Fibroblast of lung (primary cell): Measurements from ENCODE around the gene TBX1.

Experiments
- CTCF ChIP-seq, 2 donors: IDR thresholded peaks in 1 of 2; conservative IDR thresholded peaks in 1 of 2; 1 replicate in 1 of 2; 2 replicates in 1 of 2; pipeline ENCODE4 v1.5.1; 2011 to 2012; ENCODE audit warnings: low read length in 2 of 2, control low read depth in 1 of 2, inconsistent platforms in 1 of 2, low read depth in 1 of 2, mild to moderate bottlenecking in 1 of 2
- EZH2 ChIP-seq: IDR thresholded peaks from 2 replicates; pipeline ENCODE4 v1.5.1; 2012; ENCODE audit warnings: low read length, control low read depth, mild to moderate bottlenecking; ENCODE audit errors: missing control alignments

GRCh38 chr22:19773470-19774040 lies 13.0 kb downstream of the TBX1 start:
- TF ChIP-seq CTCF (conservative IDR thresholded peaks at IDR 0.05 in 1 of 2, IDR thresholded peaks at IDR 0.05 in 1 of 2; ENCODE audit: low read depth in 1 of 2, low read length in 2 of 2) (no peak), EZH2 (no peak)
